ENCODE measurements around the gene CD320.

- TF ChIP-seq POLR2A (IDR thresholded peaks at IDR 0.05) = no peak
- no peak for TF ChIP-seq CTCF (IDR thresholded peaks at IDR 0.05)
Observed at GRCh38 chr19:8342316-8342683, 34.1 kb upstream of the CD320 start.

All from sigmoid colon (tissue), 3 donors.